Spleen (tissue), 7 donors: Measurements from ENCODE around the gene CPED1.

Experiments
- POLR2A ChIP-seq, 3 donors: fragments of 450-650 bp; IDR thresholded peaks; one replicate each; pipeline ENCODE4 v1.5.1; 2017; ENCODE audit warnings: antibody characterized with exemption in 3 of 3, mild to moderate bottlenecking in 1 of 3
- POLR2AphosphoS5 ChIP-seq, 3 donors: sonication (generic); formaldehyde crosslinking; IDR thresholded peaks; one replicate each; pipeline ENCODE4 v1.5.1; 2017; ENCODE audit warnings: antibody characterized with exemption in 3 of 3
- TF ChIP-seq, protein P1 (sequence below), 11 experiments: fragments of 200-600 bp in 7 of 11; fragments of 450-650 bp in 4 of 11; sonication (generic) in 4 of 11; IDR thresholded peaks in 8 of 11; conservative IDR thresholded peaks in 3 of 11; 1 replicate in 7 of 11; 2 replicates in 4 of 11; pipeline versions ENCODE4 v1.4.0 to v1.8.0; 2016 to 2021; ENCODE audit warnings: antibody characterized with exemption in 11 of 11, inconsistent platforms in 4 of 11, mild to moderate bottlenecking in 1 of 11
- donor health status: DM: no; HTN: no; CAD: no; lungs with moderate emphysema.
- donor health status: DM: no; HTN: no; CAD: no.
- donor health status: DM: no; HTN: no; CAD: no.

DNA sequence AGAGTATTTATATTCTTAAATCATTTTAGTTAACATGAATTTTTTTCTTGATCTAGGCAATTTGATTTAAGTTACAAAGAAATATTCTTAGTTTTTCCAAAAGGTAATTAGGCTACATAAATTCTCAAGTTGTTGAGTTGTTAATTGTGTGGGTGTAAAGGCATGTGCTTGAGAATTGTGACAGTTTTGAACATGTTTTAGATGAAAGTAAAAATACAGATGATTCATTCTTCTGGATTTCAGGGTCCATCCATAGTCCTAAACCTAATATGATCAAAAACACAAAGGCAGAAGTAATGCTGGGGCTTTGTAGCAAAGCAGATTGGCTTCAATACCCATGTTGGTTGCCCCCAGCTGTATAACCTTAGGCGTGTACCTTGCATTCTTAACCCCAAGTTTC lies 127.9 kb downstream of the CPED1 start:
- TF ChIP-seq, protein P1, sequence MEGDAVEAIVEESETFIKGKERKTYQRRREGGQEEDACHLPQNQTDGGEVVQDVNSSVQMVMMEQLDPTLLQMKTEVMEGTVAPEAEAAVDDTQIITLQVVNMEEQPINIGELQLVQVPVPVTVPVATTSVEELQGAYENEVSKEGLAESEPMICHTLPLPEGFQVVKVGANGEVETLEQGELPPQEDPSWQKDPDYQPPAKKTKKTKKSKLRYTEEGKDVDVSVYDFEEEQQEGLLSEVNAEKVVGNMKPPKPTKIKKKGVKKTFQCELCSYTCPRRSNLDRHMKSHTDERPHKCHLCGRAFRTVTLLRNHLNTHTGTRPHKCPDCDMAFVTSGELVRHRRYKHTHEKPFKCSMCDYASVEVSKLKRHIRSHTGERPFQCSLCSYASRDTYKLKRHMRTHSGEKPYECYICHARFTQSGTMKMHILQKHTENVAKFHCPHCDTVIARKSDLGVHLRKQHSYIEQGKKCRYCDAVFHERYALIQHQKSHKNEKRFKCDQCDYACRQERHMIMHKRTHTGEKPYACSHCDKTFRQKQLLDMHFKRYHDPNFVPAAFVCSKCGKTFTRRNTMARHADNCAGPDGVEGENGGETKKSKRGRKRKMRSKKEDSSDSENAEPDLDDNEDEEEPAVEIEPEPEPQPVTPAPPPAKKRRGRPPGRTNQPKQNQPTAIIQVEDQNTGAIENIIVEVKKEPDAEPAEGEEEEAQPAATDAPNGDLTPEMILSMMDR (IDR thresholded peaks at IDR 0.05 in 8 of 11, conservative IDR thresholded peaks at IDR 0.05 in 3 of 11): no peak
- TF ChIP-seq POLR2AphosphoS5 (IDR thresholded peaks at IDR 0.05): no peak
- TF ChIP-seq POLR2A (IDR thresholded peaks at IDR 0.05): no peak
